Astrocyte (in vitro differentiated cells and primary cell): ENCODE results near the gene GADL1.

Experiments
- CTCF ChIP-seq: IDR thresholded peaks from 2 replicates; pipeline ENCODE4 v1.5.1; 2011; ENCODE audit warnings: low read depth, mild to moderate bottlenecking, inconsistent platforms, low read length, moderate library complexity; ENCODE audit not compliant: insufficient read depth
- EZH2 ChIP-seq: IDR thresholded peaks from 2 replicates; pipeline ENCODE4 v1.6.1; 2012; ENCODE audit warnings: mild to moderate bottlenecking, low read length, inconsistent platforms; ENCODE audit not compliant: insufficient read depth

- no peak for TF ChIP-seq CTCF
- no peak for TF ChIP-seq EZH2
These were observed 659 bp downstream of the GADL1 start for GRCh38 chr3:30893678-30894325.
